HG02870 (cell line): ENCODE data around the gene MOGAT1.
"Not testable (repeated sequence)": the region's sequence is repeated elsewhere in the genome, so short reads cannot be mapped to it uniquely, and the experiment has no call there.

ENCODE experiments used
- ATAC-seq: cut with Tn5 transposase; IDR thresholded peaks from one replicate; pipeline ENCODE4 v1.9.1; 2021; ENCODE audit warnings: mild to moderate bottlenecking, moderate library complexity; ENCODE audit not compliant: unreplicated experiment

The MOGAT1 gene

GRCh38 chr2:222736924-222737323 lies 65.5 kb downstream of the MOGAT1 start:
- no peak for ATAC-seq

- no peak for ATAC-seq
Measured at GRCh38 chr2:222738312-222738711, 66.9 kb downstream of the MOGAT1 start.

GRCh38 chr2:222738809-222739208 lies 67.4 kb downstream of the MOGAT1 start:
- ATAC-seq, result no peak

- ATAC-seq, result no peak
Measured at GRCh38 chr2:222739939-222740338, 68.5 kb downstream of the MOGAT1 start.

GRCh38 chr2:222743251-222743812 lies 71.9 kb downstream of the MOGAT1 start:
- ATAC-seq, result no peak

- ATAC-seq, result no peak
Measured at GRCh38 chr2:222745836-222746559, 74.5 kb downstream of the MOGAT1 start.

GRCh38 chr2:222747526-222748160 lies 76.2 kb downstream of the MOGAT1 start:
- peak; percentile 90 for ATAC-seq

GRCh38 chr2:222750533-222750932 lies 79.1 kb downstream of the MOGAT1 start:
- ATAC-seq, result no peak

GRCh38 chr2:222751238-222751637 lies 79.8 kb downstream of the MOGAT1 start:
- no peak for ATAC-seq

GRCh38 chr2:222751821-222752719 lies 80.6 kb downstream of the MOGAT1 start:
- ATAC-seq, result no peak

GRCh38 chr2:222752746-222753145 lies 81.3 kb downstream of the MOGAT1 start:
- ATAC-seq, result no peak

- no peak for ATAC-seq
Measured at GRCh38 chr2:222753251-222753824, 81.9 kb downstream of the MOGAT1 start.

GRCh38 chr2:222754324-222754930 lies 83.0 kb downstream of the MOGAT1 start:
- no peak for ATAC-seq

GRCh38 chr2:222755593-222755992 lies 84.1 kb downstream of the MOGAT1 start:
- ATAC-seq, result not testable (repeated sequence)

- ATAC-seq, result no peak
Measured at GRCh38 chr2:222756362-222756831, 84.9 kb downstream of the MOGAT1 start.

GRCh38 chr2:222756951-222757650 lies 85.6 kb downstream of the MOGAT1 start:
- ATAC-seq, result no peak
